ENCODE measurements around the gene CPLX1.

The CPLX1 gene

GRCh38 chr4:832536-832935 lies 6.6 kb upstream of the CPLX1 start:
- no peak for DNase-seq (ENCODE audit: low read depth in 2 of 2)

- no peak for DNase-seq (ENCODE audit: low read depth in 2 of 2)
Measured at GRCh38 chr4:832108-832507, 6.2 kb upstream of the CPLX1 start.

GRCh38 chr4:831483-831805 lies 5.5 kb upstream of the CPLX1 start:
- no peak for DNase-seq (ENCODE audit: low read depth in 2 of 2)

GRCh38 chr4:830601-831482 lies 4.9 kb upstream of the CPLX1 start:
- DNase-seq (ENCODE audit: low read depth in 2 of 2) = no peak

- DNase-seq (ENCODE audit: low read depth in 2 of 2) = no peak
Measured at GRCh38 chr4:829761-830600, 4.1 kb upstream of the CPLX1 start.

GRCh38 chr4:829291-829690 lies 3.4 kb upstream of the CPLX1 start:
- no peak for DNase-seq (ENCODE audit: low read depth in 2 of 2)

- DNase-seq (ENCODE audit: low read depth in 2 of 2) = no peak
Measured at GRCh38 chr4:828641-829271, 2.8 kb upstream of the CPLX1 start.

GRCh38 chr4:827209-828081 lies 1.5 kb upstream of the CPLX1 start:
- DNase-seq (ENCODE audit: low read depth in 2 of 2) = no peak

GRCh38 chr4:826508-827208 lies 729 bp upstream of the CPLX1 start:
- no peak for DNase-seq (ENCODE audit: low read depth in 2 of 2)

GRCh38 chr4:825063-825970 lies 612 bp downstream of the CPLX1 start:
- DNase-seq (ENCODE audit: low read depth in 2 of 2) = no peak

GRCh38 chr4:824461-825062 lies 1.4 kb downstream of the CPLX1 start:
- no peak for DNase-seq (ENCODE audit: low read depth in 2 of 2)

GRCh38 chr4:823761-824460 lies 2.0 kb downstream of the CPLX1 start:
- no peak for DNase-seq (ENCODE audit: low read depth in 2 of 2)

GRCh38 chr4:823176-823760 lies 2.7 kb downstream of the CPLX1 start:
- DNase-seq (ENCODE audit: low read depth in 2 of 2) = no peak

- DNase-seq (ENCODE audit: low read depth in 2 of 2) = no peak
Measured at GRCh38 chr4:822361-823175, 3.4 kb downstream of the CPLX1 start.

- no peak for DNase-seq (ENCODE audit: low read depth in 2 of 2)
Measured at GRCh38 chr4:821631-822030, 4.3 kb downstream of the CPLX1 start.

GRCh38 chr4:821181-821591 lies 4.7 kb downstream of the CPLX1 start:
- DNase-seq (ENCODE audit: low read depth in 2 of 2) = no peak
